GM19324 (cell line): ENCODE results near the gene HSD17B11.
"Not testable (repeated sequence)": the region's sequence is repeated elsewhere in the genome, so short reads cannot be mapped to it uniquely, and the experiment has no call there.

ENCODE experiments used
- ATAC-seq: cut with Tn5 transposase; IDR thresholded peaks from one replicate; pipeline ENCODE4 v1.9.1; 2021; ENCODE audit warnings: mild to moderate bottlenecking, moderate library complexity; ENCODE audit not compliant: unreplicated experiment, low FRiP score

HSD17B11 gene

GRCh38 chr4:87311684-87312083 is 79.3 kb downstream of the HSD17B11 start:
- ATAC-seq = no peak

- ATAC-seq = no peak
Measured at GRCh38 chr4:87310691-87311335, 80.2 kb downstream of the HSD17B11 start.

GRCh38 chr4:87309625-87310024 is 81.4 kb downstream of the HSD17B11 start:
- no peak for ATAC-seq

- ATAC-seq = no peak
Measured at GRCh38 chr4:87306056-87306455, 84.9 kb downstream of the HSD17B11 start.

GRCh38 chr4:87305562-87305961 is 85.4 kb downstream of the HSD17B11 start:
- ATAC-seq = no peak

GRCh38 chr4:87304745-87305432 is 86.1 kb downstream of the HSD17B11 start:
- ATAC-seq = no peak

- ATAC-seq = no peak
Measured at GRCh38 chr4:87299898-87300297, 91.1 kb downstream of the HSD17B11 start.

GRCh38 chr4:87298362-87298761 is 92.6 kb downstream of the HSD17B11 start:
- no peak for ATAC-seq

- not testable (repeated sequence) for ATAC-seq
Measured at GRCh38 chr4:87294911-87295310, 96.1 kb downstream of the HSD17B11 start.

- not testable (repeated sequence) for ATAC-seq
Measured at GRCh38 chr4:87293889-87294288, 97.1 kb downstream of the HSD17B11 start.

- no peak for ATAC-seq
Measured at GRCh38 chr4:87286970-87287369, 104.0 kb downstream of the HSD17B11 start.
